ENCODE data around the gene ARHGAP31.
A peak's percentile ranks its signal among the peaks of the same experiment; 100 is the strongest.

The ARHGAP31 gene

DNA sequence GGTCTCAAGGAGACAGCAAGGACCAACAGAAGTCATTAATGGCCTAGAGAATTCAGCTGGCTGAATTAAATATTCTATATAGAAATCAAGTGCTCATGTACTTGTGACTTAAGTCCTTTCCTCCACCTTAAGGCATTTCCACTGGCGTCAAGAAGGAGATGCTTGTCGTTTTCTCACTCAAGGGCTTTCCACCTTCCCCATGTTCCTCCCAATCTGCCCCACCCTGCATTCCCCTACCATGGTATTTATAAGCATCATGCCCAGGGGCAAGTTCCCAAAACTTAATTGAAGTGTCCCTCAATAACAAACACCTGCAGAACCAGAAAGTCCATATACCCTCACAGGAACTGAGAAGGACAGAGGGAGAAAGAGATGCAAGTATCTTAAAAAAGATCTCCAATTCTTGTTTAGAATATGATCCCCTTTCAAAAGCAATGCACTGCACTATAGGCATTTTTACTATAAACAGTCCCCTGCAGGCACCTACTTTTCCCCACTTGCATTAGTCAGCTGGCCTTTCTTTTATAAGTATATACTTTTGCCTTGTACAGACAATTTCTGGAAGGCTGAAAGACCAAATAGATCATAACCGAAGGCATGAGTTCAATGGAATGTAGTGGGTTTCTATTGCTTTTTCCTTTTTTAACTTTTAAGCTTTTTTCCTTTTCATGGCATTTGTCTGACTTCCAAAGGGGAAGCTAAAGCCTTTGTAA is 139.6 kb downstream of the ARHGAP31 start:
- no peak for DNase-seq

DNA sequence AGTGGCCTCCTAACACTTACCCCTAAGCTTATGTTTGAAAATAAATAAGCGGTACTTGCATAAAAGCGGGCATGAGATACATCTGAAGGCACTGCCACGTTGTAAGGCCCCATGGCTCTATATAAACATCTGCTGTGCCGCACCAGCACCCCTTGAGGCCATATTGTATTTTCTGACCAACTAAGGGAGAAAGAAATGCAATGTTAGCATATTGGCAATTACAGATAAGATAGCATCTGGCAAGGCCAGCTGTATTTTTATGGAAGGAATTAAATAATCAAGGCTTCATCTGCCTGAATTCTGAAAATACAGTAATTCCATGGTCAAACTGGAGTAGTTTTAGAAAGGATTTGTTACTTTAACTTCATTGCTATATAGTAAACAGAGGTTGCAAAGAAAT is 140.5 kb downstream of the ARHGAP31 start:
- no peak for DNase-seq

DNA sequence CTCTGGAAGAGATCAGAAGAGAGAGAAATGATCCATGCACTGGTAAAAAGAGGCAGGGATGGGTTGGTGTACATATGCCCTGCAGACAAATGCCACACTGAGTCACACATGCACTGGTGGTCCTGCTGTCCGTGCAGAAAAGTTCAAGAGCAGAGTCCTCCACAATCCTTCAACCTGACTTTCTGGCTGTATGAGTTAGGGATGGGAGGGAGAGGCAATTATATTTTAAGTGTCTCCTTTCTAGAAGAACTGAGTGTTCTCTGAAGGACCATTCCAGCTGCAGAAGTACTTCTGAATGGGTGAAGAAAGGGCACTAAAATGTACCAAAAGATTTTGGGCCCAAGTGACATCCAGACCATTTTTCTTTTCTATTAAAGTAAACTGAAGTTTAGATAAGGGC is 142.8 kb downstream of the ARHGAP31 start:
- no peak for DNase-seq

- no peak for DNase-seq
These were observed 143.6 kb downstream of the ARHGAP31 start for GRCh38 chr3:119437691-119438258.

- DNase-seq = no peak
These were observed 149.0 kb downstream of the ARHGAP31 start for GRCh38 chr3:119443179-119443578.

GRCh38 chr3:119444590-119444989 is 150.4 kb downstream of the ARHGAP31 start:
- DNase-seq = no peak

- DNase-seq = no peak
These were observed 159.6 kb downstream of the ARHGAP31 start for GRCh38 chr3:119453822-119454221.

- DNase-seq = no peak
These were observed 162.3 kb downstream of the ARHGAP31 start for GRCh38 chr3:119456469-119456868.

DNA sequence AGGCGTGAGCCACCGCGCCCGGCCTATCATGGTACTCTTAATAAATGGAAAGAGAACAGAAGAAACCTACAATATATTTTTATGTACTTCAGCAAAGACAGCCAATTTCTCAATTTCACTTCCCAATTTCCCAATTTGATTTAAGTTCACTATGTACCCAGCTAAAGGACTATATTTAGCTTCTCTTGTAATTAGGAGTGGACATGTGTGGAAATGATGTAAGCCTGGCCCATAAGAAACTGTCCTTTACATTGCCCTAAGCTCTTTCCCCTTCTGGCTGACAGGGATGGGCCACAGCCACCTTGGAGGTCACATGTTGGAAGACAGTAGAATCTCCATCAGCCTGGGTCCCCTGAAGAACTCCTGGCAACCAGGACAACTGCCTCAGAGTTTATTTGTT is 163.1 kb downstream of the ARHGAP31 start:
- DNase-seq = no peak

DNA sequence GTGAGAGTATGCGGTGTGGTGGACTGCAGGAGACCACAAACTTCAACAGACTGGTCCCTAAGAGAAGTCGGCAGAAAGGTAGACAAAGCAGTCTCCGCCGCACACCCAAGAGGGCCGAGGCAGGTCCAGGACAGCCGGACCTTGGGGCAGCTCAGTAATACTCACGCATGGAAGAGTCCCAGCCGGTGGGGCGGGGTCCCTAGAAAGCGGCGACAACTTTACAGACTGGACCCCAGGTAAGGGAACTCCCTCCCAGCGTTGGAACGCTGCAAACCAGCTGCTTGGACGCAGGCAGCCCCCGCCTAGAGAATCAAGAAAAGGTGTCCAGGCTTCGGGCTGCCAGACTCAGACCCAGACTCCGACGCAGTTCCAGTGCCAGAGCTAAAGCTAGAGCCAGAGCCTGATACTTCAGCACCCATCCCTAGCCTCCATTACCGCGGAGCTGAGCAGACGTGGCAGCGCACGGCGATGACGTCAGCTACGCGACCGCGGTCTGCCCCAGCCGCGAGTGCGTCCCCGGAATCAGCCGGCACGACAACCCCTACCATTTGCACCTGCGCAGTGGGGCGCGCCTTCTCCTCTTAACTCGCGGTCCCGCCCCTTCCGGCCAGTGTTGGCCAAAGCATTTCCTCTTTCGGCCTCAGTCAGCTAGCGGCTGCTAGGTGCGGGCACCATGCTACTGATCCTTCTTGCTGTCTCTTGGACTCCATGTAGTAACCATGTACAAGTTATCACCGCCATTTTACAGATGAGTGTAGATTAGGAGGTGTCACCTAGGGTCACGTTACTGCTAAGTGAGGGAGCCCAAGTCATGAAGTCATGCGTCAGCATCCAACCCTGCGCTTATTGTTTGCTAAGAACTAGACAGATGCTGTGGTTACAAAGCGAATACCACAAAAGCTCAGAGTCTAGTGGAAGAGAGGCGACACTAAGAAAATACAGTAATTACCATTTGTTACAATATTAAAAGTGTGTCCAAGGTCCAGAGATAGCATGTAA is 169.3 kb downstream of the ARHGAP31 start, which contains the start of gene TMEM39A:
TMEM39A (minus strand) TSS at position 445 of the 999 bp plus-strand sequence. CDS start 1,541 bp downstream, outside the sequence.
- peak; percentile 83 to 100 (median 97) for DNase-seq

GRCh38 chr3:119468041-119468440 is 173.9 kb downstream of the ARHGAP31 start:
- no peak for DNase-seq

GRCh38 chr3:119469418-119470189 is 175.4 kb downstream of the ARHGAP31 start:
- DNase-seq = peak in 3 of 56 donors; percentile 13 to 59 (median 28)
